HEK293T (cell line): ENCODE data around the gene SP3.

Experiments
- ARNT ChIP-seq: fragments of 450-650 bp; IDR thresholded peaks from 2 replicates; pipeline ENCODE4 v1.6.1; 2017; ENCODE audit warnings: mild to moderate bottlenecking
- BHLHE40 ChIP-seq: fragments of 450-650 bp; IDR thresholded peaks from 2 replicates; pipeline ENCODE4 v1.6.1; 2016; ENCODE audit warnings: mild to moderate bottlenecking, moderate library complexity, borderline replicate concordance
- CTBP1 ChIP-seq: fragments of 450-650 bp; IDR thresholded peaks from 2 replicates; pipeline ENCODE4 v1.6.1; 2016; ENCODE audit warnings: borderline replicate concordance
- ELF4 ChIP-seq: fragments of 450-650 bp; IDR thresholded peaks from 2 replicates; pipeline ENCODE4 v1.6.1; 2017; ENCODE audit warnings: antibody characterized with exemption
- FOXM1 ChIP-seq: fragments of 450-650 bp; IDR thresholded peaks from 2 replicates; pipeline ENCODE4 v1.6.1; 2017; ENCODE audit warnings: mild to moderate bottlenecking, borderline replicate concordance
- L3MBTL2 ChIP-seq: fragments of 450-650 bp; conservative IDR thresholded peaks from 2 replicates; pipeline ENCODE4 v1.6.1; 2016; ENCODE audit warnings: mild to moderate bottlenecking
- LEF1 ChIP-seq: fragments of 450-650 bp; IDR thresholded peaks from 2 replicates; pipeline ENCODE4 v1.6.1; 2017; ENCODE audit warnings: mild to moderate bottlenecking, borderline replicate concordance
- NFRKB ChIP-seq: fragments of 450-650 bp; IDR thresholded peaks from 2 replicates; pipeline ENCODE4 v1.6.1; 2016; ENCODE audit warnings: mild to moderate bottlenecking, moderate library complexity
- SP1 ChIP-seq: fragments of 450-650 bp; IDR thresholded peaks from 2 replicates; pipeline ENCODE4 v1.6.1; 2017
- SUZ12 ChIP-seq: fragments of 450-650 bp; IDR thresholded peaks from 2 replicates; pipeline ENCODE4 v1.6.1; 2016; ENCODE audit warnings: mild to moderate bottlenecking
- ZNF384 ChIP-seq: fragments of 450-650 bp; IDR thresholded peaks from 2 replicates; pipeline ENCODE4 v1.6.1; 2016

DNA sequence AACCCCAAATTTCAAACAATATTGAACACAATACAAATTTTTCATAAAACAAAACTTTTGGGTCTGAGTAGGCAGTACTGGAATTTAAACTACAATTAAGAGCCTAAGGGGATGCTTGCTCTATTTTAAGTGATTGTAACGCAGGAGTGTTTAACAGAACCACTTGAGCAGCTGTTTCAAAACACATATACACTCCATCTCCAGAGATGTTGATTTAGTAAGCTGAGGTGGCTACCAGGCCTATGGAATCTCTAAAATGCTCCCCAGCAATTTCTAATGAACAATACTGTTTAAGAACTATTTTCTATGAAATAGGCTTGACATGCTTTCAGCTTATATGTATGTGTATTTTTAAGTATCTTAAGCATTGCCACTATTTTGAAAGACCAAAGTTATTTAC lies 58.5 kb downstream of the SP3 start:
- no peak for TF ChIP-seq ELF4
- TF ChIP-seq CTBP1, result no peak
- no peak for TF ChIP-seq SP1
- no peak for TF ChIP-seq ARNT
- TF ChIP-seq BHLHE40, result no peak
- TF ChIP-seq LEF1, result no peak
- no peak for TF ChIP-seq NFRKB
- no peak for TF ChIP-seq ZNF384
- no peak for TF ChIP-seq FOXM1
- TF ChIP-seq SUZ12, result no peak
- TF ChIP-seq L3MBTL2, result no peak
